ENCODE results near the gene FGF12. TPM values are rescaled to one million over a fixed set of nuclear protein-coding genes. Genes with fewer than 3 reads are reported as not detected.

FGF12 gene
- total RNA-seq, 2 experiments from 2014 or later, result not detected

DNA sequence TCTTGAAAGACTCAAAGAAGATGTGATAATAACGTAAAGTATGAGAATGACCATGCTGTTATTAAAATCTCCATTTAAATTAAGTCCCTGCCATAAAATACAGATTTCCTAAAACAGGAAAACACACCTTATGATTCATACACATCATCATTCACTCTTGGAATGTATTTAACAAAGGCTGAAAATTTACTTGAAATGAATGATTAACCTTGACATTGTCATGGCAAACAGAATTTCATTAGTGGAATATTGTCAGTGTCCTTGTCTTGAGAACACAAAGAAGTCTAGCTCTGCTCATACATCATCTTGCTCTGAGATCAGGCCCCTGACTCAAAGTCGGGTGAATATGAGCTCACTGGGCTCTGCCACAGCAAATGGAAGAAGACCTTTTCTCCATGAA, 313.9 kb downstream of the FGF12 start:
- peaks cover 1% of the 10 kb centered on the region for H3K4me1 Mint-ChIP-seq (ENCODE audit: low read depth)
- intact Hi-C loops (cut with micrococcal nuclease), result no loop called here
- no peak for TF ChIP-seq CTCF (IDR thresholded peaks at IDR 0.05)
- ChIA-PET CTCF (interaction anchor here (1.0 kb wide), 1 partner anchor 31 kb away, joined by 3 read pairs; no protein-coding TSS in a partner anchor), POLR2A (no interaction called here)
- no peak overlapping the region for H3K27ac Mint-ChIP-seq
- ATAC-seq (no peak), DNase-seq (no peak)
- H3K27me3 Mint-ChIP-seq, result peaks cover 28% of the 10 kb centered on the region
- H3K9me3 Mint-ChIP-seq, result no peaks in the 10 kb centered on the region
- H3K36me3 Mint-ChIP-seq (ENCODE audit: low read depth), result no peaks in the 10 kb centered on the region
- H3K4me3 Mint-ChIP-seq, result no peak overlapping the region

DNA sequence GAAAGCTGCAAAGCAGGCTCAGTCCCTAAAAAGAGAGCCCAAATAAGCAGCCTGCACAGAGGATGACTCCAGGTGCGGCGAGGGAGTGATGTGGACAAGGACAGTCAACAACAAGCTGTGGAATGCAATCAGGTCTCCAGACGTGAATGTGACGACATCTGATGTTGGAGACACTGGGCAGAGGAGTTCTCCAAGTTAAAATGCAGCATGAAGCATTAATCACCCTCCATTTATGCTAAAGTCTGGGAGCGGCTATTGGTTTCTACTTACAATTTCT, 316.7 kb downstream of the FGF12 start:
- intact Hi-C loops (cut with micrococcal nuclease), result no loop called here
- no peak for DNase-seq
- CTCF ChIA-PET, result no interaction called here
- Mint-ChIP-seq H3K4me3 (no peak overlapping the region), H3K4me1 (ENCODE audit: low read depth) (peaks cover 3% of the 10 kb centered on the region), H3K9me3 (no peaks in the 10 kb centered on the region), H3K27ac (no peak overlapping the region), H3K27me3 (peaks cover 46% of the 10 kb centered on the region), H3K36me3 (ENCODE audit: low read depth) (no peaks in the 10 kb centered on the region)
- no peak for ATAC-seq
- TF ChIP-seq CTCF (IDR thresholded peaks at IDR 0.05), result no peak
- POLR2A ChIA-PET, result no interaction called here

DNA sequence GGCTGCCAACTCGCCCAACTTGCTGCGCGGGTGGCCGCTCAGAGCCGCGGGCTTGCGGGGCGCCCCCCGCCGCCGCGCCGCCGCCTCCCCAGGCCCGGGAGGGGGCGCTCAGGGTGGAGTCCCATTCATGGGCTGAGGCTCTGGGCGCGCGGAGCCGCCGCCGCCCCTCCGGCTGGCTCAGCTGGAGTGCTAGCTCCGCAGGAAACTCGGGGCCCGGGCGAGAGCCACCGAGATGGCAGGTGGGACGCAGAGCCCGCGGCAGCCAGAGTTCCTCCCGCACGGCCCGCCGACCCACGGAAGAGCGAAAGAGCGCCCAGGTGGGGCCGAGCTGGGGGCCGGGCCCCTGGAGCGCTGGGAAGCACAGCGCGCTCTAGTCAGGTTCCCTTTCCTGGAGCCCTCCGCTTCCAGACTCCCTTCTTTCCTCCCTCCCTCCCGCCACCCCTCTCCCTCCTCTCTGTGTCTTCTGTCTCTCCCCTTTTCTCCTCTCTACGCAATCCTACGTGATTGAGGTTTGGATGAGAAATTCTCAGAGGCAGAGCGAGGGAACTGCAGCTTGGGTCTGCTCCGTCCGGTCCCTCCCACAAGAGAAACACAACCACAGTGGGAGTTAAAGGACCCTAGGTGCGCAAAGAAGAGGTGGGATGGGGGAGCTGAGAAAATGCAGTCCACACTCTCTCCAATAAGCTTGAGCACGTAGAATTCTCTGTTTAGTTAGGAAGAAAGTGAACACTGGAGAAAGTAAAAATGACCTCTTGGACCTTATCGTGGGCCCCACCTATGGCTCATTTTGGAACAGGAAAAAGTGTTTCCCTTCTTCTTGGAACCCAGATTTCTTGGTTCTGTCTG, 317.3 kb downstream of the FGF12 start:
- POLR2A ChIA-PET, result no interaction called here
- no peak overlapping the region for H3K27ac Mint-ChIP-seq
- peaks cover 46% of the 10 kb centered on the region for H3K27me3 Mint-ChIP-seq
- intact Hi-C loops (cut with micrococcal nuclease), result no loop called here
- ATAC-seq, result no peak
- H3K4me3 Mint-ChIP-seq, result no peak overlapping the region
- CTCF ChIA-PET, result no interaction called here
- no peak for TF ChIP-seq CTCF (IDR thresholded peaks at IDR 0.05)
- no peak for DNase-seq
- no peaks in the 10 kb centered on the region for H3K36me3 Mint-ChIP-seq (ENCODE audit: low read depth)
- peaks cover 3% of the 10 kb centered on the region for H3K4me1 Mint-ChIP-seq (ENCODE audit: low read depth)
- no peaks in the 10 kb centered on the region for H3K9me3 Mint-ChIP-seq

GRCh38 chr3:192409201-192409837, 318.0 kb downstream of the FGF12 start:
- DNase-seq, result no peak
- no peak overlapping the region for H3K27ac Mint-ChIP-seq
- H3K27me3 Mint-ChIP-seq, result peaks cover 46% of the 10 kb centered on the region
- no peaks in the 10 kb centered on the region for H3K9me3 Mint-ChIP-seq
- H3K4me3 Mint-ChIP-seq, result no peak overlapping the region
- CTCF ChIA-PET, result interaction anchor here (0.7 kb wide), 1 partner anchor 35 kb away, joined by 3 read pairs; no protein-coding TSS in a partner anchor
- H3K4me1 Mint-ChIP-seq (ENCODE audit: low read depth), result peaks cover 3% of the 10 kb centered on the region
- ATAC-seq, result no peak
- intact Hi-C loops (cut with micrococcal nuclease), result no loop called here
- TF ChIP-seq CTCF (IDR thresholded peaks at IDR 0.05), result no peak
- POLR2A ChIA-PET, result no interaction called here
- no peaks in the 10 kb centered on the region for H3K36me3 Mint-ChIP-seq (ENCODE audit: low read depth)

GRCh38 chr3:192408647-192409200, 318.6 kb downstream of the FGF12 start:
- ATAC-seq (no peak), DNase-seq (no peak)
- H3K4me3 Mint-ChIP-seq, result no peak overlapping the region
- H3K9me3 Mint-ChIP-seq, result no peaks in the 10 kb centered on the region
- intact Hi-C loops (cut with micrococcal nuclease), result no loop called here
- CTCF ChIA-PET, result interaction anchor here (0.7 kb wide), 1 partner anchor 36 kb away, joined by 3 read pairs; no protein-coding TSS in a partner anchor
- H3K4me1 Mint-ChIP-seq (ENCODE audit: low read depth), result peaks cover 3% of the 10 kb centered on the region
- H3K27me3 Mint-ChIP-seq, result peaks cover 46% of the 10 kb centered on the region
- H3K27ac Mint-ChIP-seq, result no peak overlapping the region
- POLR2A ChIA-PET, result no interaction called here
- no peak for TF ChIP-seq CTCF (IDR thresholded peaks at IDR 0.05)
- no peaks in the 10 kb centered on the region for H3K36me3 Mint-ChIP-seq (ENCODE audit: low read depth)

Measured in activated CD8-positive, alpha-beta T cell treated with anti-CD3 and anti-CD28 coated beads for 36 hours (primary cell).